Upper lobe of right lung (tissue), 1 donor: Measurements from ENCODE around the gene IGSF23. TPM values are rescaled to one million over a fixed set of nuclear protein-coding genes. Genes with fewer than 3 reads are reported as not detected.
"Not testable (repeated sequence)": the region's sequence is repeated elsewhere in the genome, so short reads cannot be mapped to it uniquely, and the experiment has no call there.

Source experiments
- ATAC-seq: fragments of 200-7000 bp; cut with Tn5 transposase; one replicate; pipeline ENCODE4 v1.9.1; 2020; ENCODE audit warnings: mild to moderate bottlenecking, moderate library complexity
- DNase-seq: peaks from one replicate; pipeline ENCODE4 v3.0.0-alpha.2; 2020
- H3K27ac ChIP-seq: fragments of 200-600 bp; one replicate; pipeline ENCODE4 v1.8.0; 2022
- H3K27me3 ChIP-seq: fragments of 200-600 bp; one replicate; pipeline ENCODE4 v1.8.0; 2022; ENCODE audit warnings: mild to moderate bottlenecking
- H3K36me3 ChIP-seq: fragments of 200-600 bp; one replicate; pipeline ENCODE4 v1.8.0; 2022
- H3K4me1 ChIP-seq: fragments of 200-600 bp; one replicate; pipeline ENCODE4 v1.8.0; 2022
- H3K4me3 ChIP-seq: fragments of 200-600 bp; one replicate; pipeline ENCODE4 v1.8.0; 2022; ENCODE audit warnings: mild to moderate bottlenecking
- H3K9me3 ChIP-seq: fragments of 200-600 bp; one replicate; pipeline ENCODE4 v1.8.0; 2022
- CTCF ChIP-seq: fragments of 200-600 bp; IDR thresholded peaks from one replicate; pipeline ENCODE4 v1.8.0; 2022; ENCODE audit warnings: antibody characterized with exemption
- intact Hi-C: fragments of 100-400 bp; cut with DNase I; formaldehyde crosslinking; loops from one replicate; pipeline ENCODE4 v1.11.0; 2022
- total RNA-seq: library from RNA; stranded (reverse); fragmentation: NEBNext Ultra II Directional; extraction: Animal tissue kit (Norgen Biotek cat#: 25700); gene quantifications from one replicate; pipeline ENCODE4 v1.2.1, GENCODE V29; 2021
- donor health status: DM: no; HTN: yes; CAD: no; lungs with severe emphysema.

IGSF23 gene
- total RNA-seq, 1 donor from 2014 or later: not detected

GRCh38 chr19:44677019-44677811 lies 63.9 kb downstream of the IGSF23 start:
- intact Hi-C loops: no loop called here
- no peak overlapping the region for H3K27ac ChIP-seq
- DNase-seq (no peak), ATAC-seq (no peak)
- no peak overlapping the region for H3K4me3 ChIP-seq
- H3K9me3 ChIP-seq: no peaks in the 10 kb centered on the region
- no peaks in the 10 kb centered on the region for H3K27me3 ChIP-seq
- TF ChIP-seq CTCF: no peak
- H3K36me3 ChIP-seq: no peaks in the 10 kb centered on the region
- H3K4me1 ChIP-seq: no peaks in the 10 kb centered on the region

DNA sequence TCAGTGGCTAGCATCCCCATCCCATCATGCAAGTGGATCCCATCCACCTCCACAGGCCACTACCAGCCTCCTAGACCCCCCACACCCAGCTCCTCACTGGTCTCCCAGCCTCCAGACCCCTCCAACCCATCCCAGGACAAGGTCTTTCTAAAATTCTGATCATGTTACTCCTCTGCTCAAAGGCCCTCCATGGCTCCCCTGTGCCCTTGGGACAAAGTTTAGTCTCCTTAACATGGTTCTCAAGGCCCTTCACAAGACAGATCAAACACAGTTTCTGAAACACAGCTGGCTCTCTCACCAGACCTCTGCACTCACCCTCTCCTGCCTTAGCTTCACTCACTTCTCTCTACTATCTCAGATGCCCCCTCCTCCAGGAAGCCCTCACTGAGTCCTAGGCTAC lies 67.2 kb downstream of the IGSF23 start:
- DNase-seq: no peak
- H3K9me3 ChIP-seq: no peaks in the 10 kb centered on the region
- no peaks in the 10 kb centered on the region for H3K36me3 ChIP-seq
- H3K4me3 ChIP-seq: no peak overlapping the region
- H3K27me3 ChIP-seq: no peaks in the 10 kb centered on the region
- H3K4me1 ChIP-seq: peaks cover 10% of the 10 kb centered on the region
- intact Hi-C loops: no loop called here
- no peak for TF ChIP-seq CTCF
- ATAC-seq: no peak
- no peak overlapping the region for H3K27ac ChIP-seq

DNA sequence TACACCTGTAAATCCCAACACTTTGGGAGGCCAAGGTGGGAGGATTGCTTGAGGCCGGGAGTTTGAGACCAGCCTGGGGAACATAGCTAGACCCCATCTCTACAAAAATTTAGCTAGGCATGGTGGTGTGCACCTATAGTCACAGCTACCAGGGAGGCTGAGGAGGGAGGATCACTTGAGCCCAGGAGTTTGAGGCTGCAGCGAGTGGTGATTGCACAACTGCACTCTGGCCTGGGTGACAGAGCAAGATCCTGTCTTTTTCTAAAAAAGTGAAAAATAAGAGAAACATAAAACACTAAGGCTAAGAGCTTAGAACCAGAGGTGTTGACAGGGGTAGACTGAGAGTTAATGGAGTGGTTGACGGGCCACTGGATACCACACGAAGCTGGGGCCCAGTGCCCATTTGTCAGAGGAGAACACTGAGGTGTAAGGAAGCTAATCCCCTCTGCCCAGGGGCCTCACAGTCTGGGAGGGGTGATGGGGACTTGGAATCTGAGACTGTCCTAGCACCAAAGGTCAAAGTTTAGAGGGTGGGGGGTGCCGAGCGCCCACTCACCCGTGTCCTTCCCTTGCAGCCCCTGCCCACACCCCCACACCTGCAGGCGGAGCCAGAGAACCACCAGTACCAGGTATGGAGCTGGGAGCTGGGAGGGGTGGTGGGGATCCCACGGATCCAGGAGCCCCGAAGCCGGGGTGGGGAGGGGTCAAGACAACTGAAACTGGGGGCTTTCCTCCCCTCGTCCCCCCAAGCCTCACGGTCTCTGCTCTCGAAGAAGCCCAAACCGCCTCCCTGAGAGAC lies 68.8 kb downstream of the IGSF23 start:
- Histone ChIP-seq H3K36me3 (no peaks in the 10 kb centered on the region), H3K27me3 (no peaks in the 10 kb centered on the region), H3K9me3 (no peaks in the 10 kb centered on the region), H3K4me3 (no peak overlapping the region), H3K4me1 (peaks cover 26% of the 10 kb centered on the region), H3K27ac (no peak overlapping the region)
- intact Hi-C loops: no loop called here
- ATAC-seq (no peak), DNase-seq (no peak)
- TF ChIP-seq CTCF: no peak

DNA sequence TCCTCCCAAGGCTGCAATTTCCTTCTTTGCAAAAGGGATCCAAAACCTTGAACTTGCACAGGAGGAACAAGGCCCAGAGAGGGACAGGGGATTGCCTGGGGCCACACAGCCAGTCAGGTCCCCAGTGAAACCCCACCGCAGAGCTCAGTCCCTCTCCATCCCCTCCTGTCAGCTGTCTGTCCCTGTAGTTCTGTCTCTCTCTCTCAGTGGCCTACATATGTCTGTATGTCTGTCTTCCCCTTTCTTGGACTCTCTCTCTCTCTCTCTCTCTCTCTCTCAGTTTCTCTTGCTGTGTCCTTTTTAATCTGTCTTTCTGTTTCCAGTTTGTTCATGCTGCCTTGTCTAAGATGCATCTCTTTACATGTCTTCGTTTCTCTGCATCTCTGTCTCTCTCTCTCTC lies 69.4 kb downstream of the IGSF23 start:
- Histone ChIP-seq H3K27ac (no peak overlapping the region), H3K4me3 (no peak overlapping the region), H3K36me3 (no peaks in the 10 kb centered on the region), H3K27me3 (no peaks in the 10 kb centered on the region), H3K4me1 (peaks cover 26% of the 10 kb centered on the region), H3K9me3 (no peaks in the 10 kb centered on the region)
- TF ChIP-seq CTCF: no peak
- intact Hi-C loops: no loop called here
- ATAC-seq (no peak), DNase-seq (no peak)

GRCh38 chr19:44683434-44684210 lies 70.3 kb downstream of the IGSF23 start:
- no peaks in the 10 kb centered on the region for H3K36me3 ChIP-seq
- no peak for TF ChIP-seq CTCF
- ATAC-seq (no peak), DNase-seq (no peak)
- no peaks in the 10 kb centered on the region for H3K9me3 ChIP-seq
- H3K27ac ChIP-seq: peak overlapping the region; percentile 63
- peaks cover 26% of the 10 kb centered on the region for H3K4me1 ChIP-seq
- no peaks in the 10 kb centered on the region for H3K27me3 ChIP-seq
- intact Hi-C loops: no loop called here
- no peak overlapping the region for H3K4me3 ChIP-seq

DNA sequence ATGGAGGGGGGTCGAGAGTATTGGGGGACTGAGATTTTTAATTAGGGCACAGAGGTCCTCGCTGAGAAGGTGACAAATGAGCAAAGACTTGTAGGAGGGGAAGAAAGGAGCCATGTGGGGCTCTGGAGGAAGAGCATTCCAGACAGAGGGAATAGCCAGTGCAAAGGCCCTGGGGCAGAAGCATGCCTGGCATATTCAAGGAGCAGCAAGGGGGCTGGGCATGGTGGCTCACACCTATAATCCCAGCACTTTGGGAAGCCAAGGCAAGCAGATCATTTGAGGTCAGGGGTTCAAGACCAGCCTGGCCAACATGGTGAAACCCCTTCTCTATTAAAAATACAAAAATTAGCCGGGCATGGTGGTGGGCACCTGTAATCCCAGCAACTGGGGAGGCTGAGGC lies 71.0 kb downstream of the IGSF23 start:
- ATAC-seq, H3K4me3 ChIP-seq, intact Hi-C loops, H3K27me3 ChIP-seq, DNase-seq, H3K9me3 ChIP-seq, H3K36me3 ChIP-seq: not testable (repeated sequence)
- Histone ChIP-seq H3K27ac (peak overlapping the region; percentile 63), H3K4me1 (peaks cover 31% of the 10 kb centered on the region)
